Endothelial cell of umbilical vein (primary cell): ENCODE measurements around the gene BRSK2. TPM values are rescaled to one million over a fixed set of nuclear protein-coding genes. Genes with fewer than 3 reads are reported as not detected.

Experiments used
- BruUV-seq: library from RNA; stranded (reverse); fragments of 400-500 nt; replicated peaks from 2 replicates; lab custom pipeline; 2021; lab: Mats Ljungman, UMichigan
- CTCF ChIA-PET: fragments of 300-600, 350-600 bp; sonication (Branson Sonifier 250); formaldehyde crosslinking; loops from one replicate; lab custom pipeline; 2021; ENCODE audit warnings: antibody characterized with exemption, inconsistent platforms; lab: Charles Lee
- POLR2A ChIA-PET: fragments of 300-600, 350-600 bp; sonication (Branson Sonifier 250); formaldehyde crosslinking; loops from one replicate; lab custom pipeline; 2021; ENCODE audit warnings: antibody characterized with exemption, inconsistent platforms; lab: Charles Lee
- DNase-seq: peaks from one replicate; pipeline ENCODE4 v3.0.0-alpha.2; 2011; ENCODE audit warnings: low read depth, low spot score
- FAIRE-seq: peaks from 2 replicates; lab custom pipeline; 2011; peaks lifted over from hg19 to GRCh38; lab: Jason Lieb, UNC
- H2AFZ ChIP-seq: 2 replicates; pipeline ENCODE4 v1.6.0; 2012; ENCODE audit warnings: low read depth, low read length, control low read depth, inconsistent platforms
- H3K27ac ChIP-seq: 2 replicates; pipeline ENCODE4 v1.5.1; 2011; ENCODE audit warnings: low read depth, mild to moderate bottlenecking, control low read depth, low read length, moderate library complexity; ENCODE audit not compliant: insufficient read depth
- H3K27me3 ChIP-seq, 2 experiments: 2 replicates each; pipeline versions ENCODE4 v1.6.0 to v1.6.1; 2011; ENCODE audit warnings: low read length in 2 of 2, mixed read lengths in 1 of 2; ENCODE audit not compliant: control insufficient read depth in 2 of 2, insufficient read depth in 2 of 2
- H3K36me3 ChIP-seq, 2 experiments: 2 replicates in 1 of 2; 3 replicates in 1 of 2; pipeline ENCODE4 v1.5.1; 2011; ENCODE audit warnings: low read length in 2 of 2, mild to moderate bottlenecking in 1 of 2, moderate library complexity in 1 of 2; ENCODE audit not compliant: control insufficient read depth in 2 of 2, insufficient read depth in 2 of 2; ENCODE audit errors: extremely low read depth in 1 of 2
- H3K4me1 ChIP-seq: 3 replicates; pipeline ENCODE4 v1.5.1; 2011; ENCODE audit warnings: mild to moderate bottlenecking, low read length; ENCODE audit not compliant: control insufficient read depth, insufficient read depth; ENCODE audit errors: extremely low read depth
- H3K4me2 ChIP-seq: 2 replicates; pipeline ENCODE4 v1.6.1; 2011; ENCODE audit warnings: low read length, control low read depth, mixed read lengths; ENCODE audit not compliant: insufficient read depth
- H3K4me3 ChIP-seq, 3 experiments: fragments of 200-600 bp in 1 of 3; sonication (generic), shearing (Covaris generic) in 1 of 3; replicated peaks in 1 of 3; 2 replicates each; pipeline ENCODE4 v1.5.1; 2011 to 2016; ENCODE audit warnings: control low read depth in 3 of 3, low read length in 3 of 3, mild to moderate bottlenecking in 2 of 3, inconsistent platforms in 1 of 3, low read depth in 1 of 3, moderate library complexity in 1 of 3; ENCODE audit not compliant: insufficient read depth in 1 of 3
- H3K79me2 ChIP-seq: 2 replicates; pipeline ENCODE4 v1.6.0; 2012; ENCODE audit warnings: low read length, inconsistent platforms; ENCODE audit not compliant: control insufficient read depth, insufficient read depth
- H3K9ac ChIP-seq: replicated peaks from 2 replicates; pipeline ENCODE3; 2011; ENCODE audit warnings: low read length, control low read depth; ENCODE audit not compliant: insufficient read depth; ENCODE audit errors: extremely low read depth
- H3K9me1 ChIP-seq: replicated peaks from 3 replicates; pipeline ENCODE4 v1.6.0; 2011; ENCODE audit warnings: mild to moderate bottlenecking, low read length; ENCODE audit not compliant: control insufficient read depth, insufficient read depth; ENCODE audit errors: extremely low read depth
- H3K9me3 ChIP-seq: replicated peaks from 2 replicates; pipeline ENCODE4 v1.5.1; 2012; ENCODE audit warnings: low read length, inconsistent platforms; ENCODE audit not compliant: control insufficient read depth, insufficient read depth
- H4K20me1 ChIP-seq: replicated peaks from 2 replicates; pipeline ENCODE3; 2011; ENCODE audit warnings: mild to moderate bottlenecking, low read length; ENCODE audit not compliant: control insufficient read depth, insufficient read depth; ENCODE audit errors: extremely low read depth
- EZH2 ChIP-seq: IDR thresholded peaks from 2 replicates; pipeline ENCODE4 v1.6.1; 2012; ENCODE audit warnings: borderline replicate concordance, low read depth, mild to moderate bottlenecking, moderate library complexity, low read length, inconsistent platforms; ENCODE audit not compliant: severe bottlenecking
- GATA2 ChIP-seq: IDR thresholded peaks from 2 replicates; pipeline ENCODE4 v1.7.0; 2011; ENCODE audit warnings: low read depth, mild to moderate bottlenecking, moderate library complexity, mixed read lengths, low read length; ENCODE audit not compliant: insufficient read length, insufficient read depth
- MYC ChIP-seq: IDR thresholded peaks from one replicate; pipeline ENCODE4 v1.6.1; 2011; ENCODE audit warnings: mild to moderate bottlenecking, low read depth, low read length
- POLR2A ChIP-seq: IDR thresholded peaks from 2 replicates; pipeline ENCODE4 v1.6.1; 2012; ENCODE audit warnings: low read depth, mild to moderate bottlenecking, control low read depth, low read length
- dilution Hi-C: fragments of 300-500 bp; cut with MboI; formaldehyde crosslinking; loops from one replicate; pipeline ENCODE4 v1.15.0; 2019; ENCODE audit warnings: low sequenced_read_pairs; ENCODE audit not compliant: extremely low pct_ligation_motif_present
- intact Hi-C: fragments of 100-400 bp; cut with micrococcal nuclease; formaldehyde crosslinking; loops from one replicate; pipeline ENCODE4 v1.10.0; 2022
- polyA plus RNA-seq, 4 experiments: library from polyadenylated mRNA; depleted of rRNA in 3 of 4; stranded (reverse) in 3 of 4; unstranded in 1 of 4; fragments of >200 nt; gene quantifications; 2 replicates each; pipeline versions ENCODE4 v1.2.1 to v1.2.3, GENCODE V29; 2011 to 2012; ENCODE audit warnings: missing spikeins in 1 of 4
- total RNA-seq: library from RNA; stranded (reverse); gene quantifications from 2 replicates; pipeline ENCODE4 v1.2.3, GENCODE V29; 2021
- TF ChIP-seq, protein P1 (sequence below), 2 donors: IDR thresholded peaks; 1 replicate in 1 of 2; 2 replicates in 1 of 2; pipeline ENCODE4 v1.5.1; 2011; ENCODE audit warnings: low read length in 2 of 2, mild to moderate bottlenecking in 2 of 2, moderate library complexity in 2 of 2, control low read depth in 1 of 2, inconsistent platforms in 1 of 2, low read depth in 1 of 2; ENCODE audit not compliant: insufficient read depth in 1 of 2; ENCODE audit errors: extremely low read depth in 1 of 2
- TF ChIP-seq, protein P2 (sequence below): IDR thresholded peaks from 2 replicates; pipeline ENCODE4 v1.6.1; 2011; ENCODE audit not compliant: insufficient read depth, insufficient read length

The BRSK2 gene
- total and polyA plus RNA-seq, 2 donors (not counting 3 experiments of a cell fraction or from before 2014, with no cell fraction given): 0.08 to 0.20 TPM

DNA sequence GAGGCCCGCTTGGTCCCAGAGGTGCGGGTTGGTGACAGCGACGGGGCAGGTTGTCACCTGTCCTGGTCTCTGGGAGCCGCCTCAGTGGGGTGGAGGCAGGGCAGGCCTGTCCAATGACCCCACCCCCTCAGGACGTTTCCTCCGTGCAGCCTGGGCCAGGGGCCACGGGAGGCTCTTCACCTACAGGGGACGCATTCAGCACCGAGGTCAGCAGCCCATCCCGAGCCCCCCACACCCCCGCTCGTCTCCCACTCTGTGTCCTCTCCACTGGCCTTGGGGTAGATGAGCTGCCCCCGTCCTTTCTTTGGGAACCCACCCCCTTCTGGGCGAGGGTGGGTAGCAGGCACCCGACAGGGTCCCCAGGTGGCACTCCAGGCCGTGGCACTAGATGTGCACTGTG, 35.7 kb downstream of the BRSK2 start:
- dilution Hi-C loops: no loop called here
- H3K4me2 ChIP-seq: no peak overlapping the region
- ChIA-PET POLR2A (no interaction called here), CTCF (no interaction called here)
- no peak overlapping the region for H3K27ac ChIP-seq
- intact Hi-C loops: no loop called here
- H2AFZ ChIP-seq: no peak overlapping the region
- H3K9me1 ChIP-seq: no peaks in the 10 kb centered on the region
- H3K36me3 ChIP-seq: no peaks in the 10 kb centered on the region
- FAIRE-seq (no peak), DNase-seq (no peak)
- H3K9ac ChIP-seq: no peak overlapping the region
- no peak overlapping the region for H3K4me3 ChIP-seq
- no peaks in the 10 kb centered on the region for H4K20me1 ChIP-seq
- H3K4me1 ChIP-seq: no peaks in the 10 kb centered on the region
- TF ChIP-seq MYC: no peak
- TF ChIP-seq POLR2A: no peak
- TF ChIP-seq, protein P1, sequence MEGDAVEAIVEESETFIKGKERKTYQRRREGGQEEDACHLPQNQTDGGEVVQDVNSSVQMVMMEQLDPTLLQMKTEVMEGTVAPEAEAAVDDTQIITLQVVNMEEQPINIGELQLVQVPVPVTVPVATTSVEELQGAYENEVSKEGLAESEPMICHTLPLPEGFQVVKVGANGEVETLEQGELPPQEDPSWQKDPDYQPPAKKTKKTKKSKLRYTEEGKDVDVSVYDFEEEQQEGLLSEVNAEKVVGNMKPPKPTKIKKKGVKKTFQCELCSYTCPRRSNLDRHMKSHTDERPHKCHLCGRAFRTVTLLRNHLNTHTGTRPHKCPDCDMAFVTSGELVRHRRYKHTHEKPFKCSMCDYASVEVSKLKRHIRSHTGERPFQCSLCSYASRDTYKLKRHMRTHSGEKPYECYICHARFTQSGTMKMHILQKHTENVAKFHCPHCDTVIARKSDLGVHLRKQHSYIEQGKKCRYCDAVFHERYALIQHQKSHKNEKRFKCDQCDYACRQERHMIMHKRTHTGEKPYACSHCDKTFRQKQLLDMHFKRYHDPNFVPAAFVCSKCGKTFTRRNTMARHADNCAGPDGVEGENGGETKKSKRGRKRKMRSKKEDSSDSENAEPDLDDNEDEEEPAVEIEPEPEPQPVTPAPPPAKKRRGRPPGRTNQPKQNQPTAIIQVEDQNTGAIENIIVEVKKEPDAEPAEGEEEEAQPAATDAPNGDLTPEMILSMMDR (IDR thresholded peaks at IDR 0.05; ENCODE audit: extremely low read depth in 1 of 2, insufficient read depth in 1 of 2, low read depth in 1 of 2, low read length in 2 of 2): no peak
- TF ChIP-seq, protein P2, sequence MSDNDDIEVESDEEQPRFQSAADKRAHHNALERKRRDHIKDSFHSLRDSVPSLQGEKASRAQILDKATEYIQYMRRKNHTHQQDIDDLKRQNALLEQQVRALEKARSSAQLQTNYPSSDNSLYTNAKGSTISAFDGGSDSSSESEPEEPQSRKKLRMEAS: no peak
- no TSS peak for BruUV-seq
- no peaks in the 10 kb centered on the region for H3K27me3 ChIP-seq
- no peaks in the 10 kb centered on the region for H3K9me3 ChIP-seq
- H3K79me2 ChIP-seq: no peaks in the 10 kb centered on the region

DNA sequence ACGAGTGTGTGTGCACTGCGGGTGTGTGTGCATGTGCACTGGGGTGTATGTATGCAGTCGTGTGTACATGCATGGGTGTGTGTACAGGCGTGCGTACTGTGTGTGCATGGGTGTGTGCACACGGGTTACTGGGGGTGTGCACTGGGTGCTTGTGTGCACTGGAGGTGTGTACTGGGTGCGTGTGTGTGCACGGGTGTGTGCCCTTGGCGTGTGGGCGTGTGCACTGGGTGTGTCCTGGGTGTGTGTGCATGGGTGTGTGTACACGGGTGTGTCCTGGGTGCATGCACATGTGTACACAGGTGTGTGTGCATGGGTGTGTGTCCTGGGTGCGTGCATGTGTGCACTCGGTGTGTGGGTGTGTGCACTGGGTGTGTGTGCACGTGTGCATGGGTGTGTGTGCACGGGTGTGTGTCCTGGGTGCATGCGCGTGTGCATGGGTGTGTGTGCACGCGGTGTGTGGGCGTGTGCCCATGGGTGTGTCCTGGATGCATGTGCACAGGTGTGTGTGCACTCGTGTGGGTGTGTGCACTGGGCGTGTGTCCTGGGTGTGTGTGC, 39.1 kb downstream of the BRSK2 start:
- no peaks in the 10 kb centered on the region for H4K20me1 ChIP-seq
- BruUV-seq: no TSS peak
- H3K27me3 ChIP-seq: no peaks in the 10 kb centered on the region
- intact Hi-C loops: no loop called here
- ChIA-PET POLR2A (no interaction called here), CTCF (no interaction called here)
- dilution Hi-C loops: no loop called here
- FAIRE-seq: no peak
- no peak overlapping the region for H3K27ac ChIP-seq
- H3K79me2 ChIP-seq: no peaks in the 10 kb centered on the region
- no peak overlapping the region for H2AFZ ChIP-seq
- DNase-seq: no peak
- TF ChIP-seq, protein P1 (IDR thresholded peaks at IDR 0.05; ENCODE audit: extremely low read depth in 1 of 2, insufficient read depth in 1 of 2, low read depth in 1 of 2, low read length in 2 of 2): no peak
- TF ChIP-seq GATA2 (no peak), EZH2 (no peak), MYC (no peak)
- TF ChIP-seq, protein P2: no peak
- H3K4me2 ChIP-seq: no peak overlapping the region
- no peaks in the 10 kb centered on the region for H3K4me1 ChIP-seq
- no peaks in the 10 kb centered on the region for H3K36me3 ChIP-seq
- no peak overlapping the region for H3K4me3 ChIP-seq
- H3K9me1 ChIP-seq: no peaks in the 10 kb centered on the region
- H3K9ac ChIP-seq: no peak overlapping the region
- H3K9me3 ChIP-seq: no peaks in the 10 kb centered on the region
